IMR-90 (cell line): ENCODE measurements around the gene BEAN1. TPM values are rescaled to one million over a fixed set of nuclear protein-coding genes. Genes with fewer than 3 reads are reported as not detected.

Source experiments
- ATAC-seq: fragments of 200-7000 bp; cut with Tn5 transposase; 2 replicates; pipeline ENCODE4 v1.9.1; 2020; ENCODE audit warnings: low read depth, mild to moderate bottlenecking, moderate library complexity
- BruUV-seq: library from RNA; stranded (reverse); fragments of 400-500 nt; replicated peaks from 2 replicates; lab custom pipeline; 2021; lab: Mats Ljungman, UMichigan
- CTCF ChIA-PET: fragments of 300-600 bp; formaldehyde crosslinking; extraction: SDS; loops from one replicate; lab custom pipeline; 2021; ENCODE audit warnings: antibody characterized with exemption; lab: Yijun Ruan, JAX
- POLR2A ChIA-PET: fragments of 300-600 bp; sonication (Branson Sonifier 250); formaldehyde crosslinking; loops from one replicate; lab custom pipeline; 2022; ENCODE audit warnings: antibody characterized with exemption; ENCODE audit not compliant: unreplicated experiment; lab: Charles Lee
- DNase-seq: peaks from one replicate; pipeline ENCODE4 v3.0.0; 2013
- H2AFZ ChIP-seq: replicated peaks from 2 replicates; pipeline ENCODE3; 2013; ENCODE audit warnings: low read length, mild to moderate bottlenecking; ENCODE audit not compliant: poor library complexity
- H2AK5ac ChIP-seq: 2 replicates; pipeline ENCODE4 v1.6.1; 2013; ENCODE audit warnings: low read depth, low read length, inconsistent platforms
- H2AK9ac ChIP-seq: replicated peaks from 2 replicates; pipeline ENCODE3; 2013; ENCODE audit warnings: mild to moderate bottlenecking, low read depth, low read length, moderate library complexity; ENCODE audit not compliant: poor library complexity
- H2BK120ac ChIP-seq: 2 replicates; pipeline ENCODE4 v1.6.1; 2013; ENCODE audit warnings: low read depth, low read length, inconsistent platforms
- H2BK15ac ChIP-seq: 3 replicates; pipeline ENCODE4 v1.6.1; 2013; ENCODE audit warnings: low read depth, low read length, inconsistent platforms
- H2BK20ac ChIP-seq: 2 replicates; pipeline ENCODE4 v1.6.1; 2013; ENCODE audit warnings: low read depth, mild to moderate bottlenecking, inconsistent platforms, low read length, moderate library complexity
- H2BK5ac ChIP-seq: 2 replicates; pipeline ENCODE4 v1.6.1; 2013; ENCODE audit warnings: mild to moderate bottlenecking, low read depth, low read length, inconsistent platforms; ENCODE audit not compliant: poor library complexity, severe bottlenecking
- H3K14ac ChIP-seq: replicated peaks from 2 replicates; pipeline ENCODE4 v1.6.1; 2013; ENCODE audit warnings: low read depth, low read length, inconsistent platforms
- H3K18ac ChIP-seq: 2 replicates; pipeline ENCODE4 v1.6.1; 2013; ENCODE audit warnings: low read depth, low read length, control low read depth
- H3K23ac ChIP-seq: 2 replicates; pipeline ENCODE4 v1.6.1; 2013; ENCODE audit warnings: low read depth, low read length, inconsistent platforms
- H3K27ac ChIP-seq: 2 replicates; pipeline ENCODE4 v1.5.1; 2013; ENCODE audit warnings: mild to moderate bottlenecking, control low read depth, low read length; ENCODE audit not compliant: insufficient read depth
- H3K27me3 ChIP-seq: 2 replicates; pipeline ENCODE4 v1.6.1; 2013; ENCODE audit warnings: low read length; ENCODE audit not compliant: control insufficient read depth, insufficient read depth
- H3K36me3 ChIP-seq: 2 replicates; pipeline ENCODE4 v1.6.1; 2013; ENCODE audit warnings: low read length, mixed read lengths; ENCODE audit not compliant: control insufficient read depth, insufficient read depth
- H3K4ac ChIP-seq: 2 replicates; pipeline ENCODE4 v1.6.1; 2013; ENCODE audit warnings: low read depth, low read length, inconsistent platforms
- H3K4me1 ChIP-seq: 2 replicates; pipeline ENCODE4 v1.6.1; 2013; ENCODE audit warnings: low read length, mixed read lengths; ENCODE audit not compliant: control insufficient read depth, insufficient read depth
- H3K4me2 ChIP-seq: 2 replicates; pipeline ENCODE4 v1.6.1; 2013; ENCODE audit warnings: low read depth, mild to moderate bottlenecking, control low read depth, low read length, moderate library complexity
- H3K4me3 ChIP-seq: 2 replicates; pipeline ENCODE4 v1.5.1; 2013; ENCODE audit warnings: low read depth, mild to moderate bottlenecking, control low read depth, low read length, moderate library complexity; ENCODE audit not compliant: insufficient read depth
- H3K56ac ChIP-seq: 2 replicates; pipeline ENCODE4 v1.6.1; 2013; ENCODE audit warnings: low read length, inconsistent platforms; ENCODE audit not compliant: insufficient read depth; ENCODE audit errors: extremely low read depth
- H3K79me1 ChIP-seq, 2 experiments: 2 replicates each; pipeline ENCODE4 v1.6.1; 2013; ENCODE audit warnings: low read length in 2 of 2, inconsistent platforms in 1 of 2, low read depth in 1 of 2
- H3K9ac ChIP-seq: 2 replicates; pipeline ENCODE4 v1.6.1; 2013; ENCODE audit warnings: low read depth, low read length, control low read depth
- H3K9me1 ChIP-seq: 2 replicates; pipeline ENCODE4 v1.6.1; 2013; ENCODE audit warnings: low read length, inconsistent platforms; ENCODE audit not compliant: insufficient read depth
- H3K9me3 ChIP-seq: 2 replicates; pipeline ENCODE4 v1.6.1; 2013; ENCODE audit warnings: low read length; ENCODE audit not compliant: control insufficient read depth, insufficient read depth
- H4K20me1 ChIP-seq: 2 replicates; pipeline ENCODE4 v1.6.1; 2013; ENCODE audit warnings: low read length, inconsistent platforms; ENCODE audit not compliant: insufficient read depth
- H4K5ac ChIP-seq: 2 replicates; pipeline ENCODE4 v1.6.1; 2013; ENCODE audit warnings: mild to moderate bottlenecking, low read depth, low read length, control low read depth
- H4K8ac ChIP-seq, 2 experiments: 2 replicates each; pipeline ENCODE4 v1.6.1; 2013; ENCODE audit warnings: low read depth in 2 of 2, low read length in 2 of 2, control low read depth in 1 of 2, inconsistent platforms in 1 of 2
- H4K91ac ChIP-seq: 2 replicates; pipeline ENCODE4 v1.6.1; 2013; ENCODE audit warnings: low read depth, low read length, inconsistent platforms; ENCODE audit not compliant: insufficient read depth
- BHLHE40 ChIP-seq: fragments of 150-350 bp; IDR thresholded peaks from 2 replicates; pipeline ENCODE4 v1.6.1; 2016; ENCODE audit warnings: mild to moderate bottlenecking, low read depth, low read length
- CEBPB ChIP-seq: IDR thresholded peaks from 2 replicates; pipeline ENCODE4 v1.6.1; 2012; ENCODE audit warnings: low read depth, low read length, improper control_type of control experiment
- CHD1 ChIP-seq: IDR thresholded peaks from 2 replicates; pipeline ENCODE4 v1.6.1; 2012; ENCODE audit warnings: low read depth, low read length, improper control_type of control experiment
- CTCF ChIP-seq: conservative IDR thresholded peaks from 2 replicates; pipeline ENCODE4 v1.5.1; 2012; ENCODE audit warnings: mild to moderate bottlenecking, low read depth, low read length, improper control_type of control experiment
- FOS ChIP-seq: fragments of 150-350 bp; IDR thresholded peaks from 2 replicates; pipeline ENCODE4 v1.6.1; 2016; ENCODE audit warnings: low read depth, low read length
- NFE2L2 ChIP-seq: fragments of 150-350 bp; IDR thresholded peaks from 2 replicates; pipeline ENCODE4 v1.6.1; 2016; ENCODE audit warnings: low read depth, mild to moderate bottlenecking, low read length
- POLR2A ChIP-seq: IDR thresholded peaks from 2 replicates; pipeline ENCODE4 v1.6.1; 2012; ENCODE audit warnings: mild to moderate bottlenecking, low read depth, low read length
- RAD21 ChIP-seq: IDR thresholded peaks from 2 replicates; pipeline ENCODE4 v1.6.1; 2012; ENCODE audit warnings: low read length, improper control_type of control experiment
- SMC3 ChIP-seq: fragments of 150-350 bp; IDR thresholded peaks from 2 replicates; pipeline ENCODE4 v1.6.1; 2016; ENCODE audit warnings: low read depth, mild to moderate bottlenecking, antibody characterized with exemption, low read length, moderate library complexity
- USF2 ChIP-seq: fragments of 150-350 bp; IDR thresholded peaks from 2 replicates; pipeline ENCODE4 v1.6.1; 2017; ENCODE audit warnings: mild to moderate bottlenecking, antibody characterized with exemption, low read length, low read depth
- WGBS, 2 experiments: methylation state at CpG; one replicate each; pipeline versions ENCODE4 v1.1.5 to v1.1.7; 2013; ENCODE audit warnings: missing lambda C conversion rate in 2 of 2; ENCODE audit not compliant: insufficient read length in 1 of 2; ENCODE audit errors: extremely low coverage in 2 of 2; 5-methylcytosine and 5-hydroxymethylcytosine counted together
- dilution Hi-C: fragments of 300-500 bp; cut with HindIII; formaldehyde crosslinking; loops from one replicate; pipeline ENCODE4 v1.14.3; 2018; ENCODE audit warnings: low sequenced_read_pairs; ENCODE audit not compliant: unreplicated experiment
- in situ Hi-C: fragments of 300-500 bp; cut with MboI; formaldehyde crosslinking; loops from 3 replicates; pipeline ENCODE4 v1.14.3; 2019; ENCODE audit warnings: low sequenced_read_pairs, inconsistent platforms, mixed read lengths
- intact Hi-C: fragments of 100-400 bp; cut with micrococcal nuclease; formaldehyde crosslinking; loops from 2 replicates; pipeline ENCODE4 v1.10.0; 2022
- polyA plus RNA-seq, 3 experiments: library from polyadenylated mRNA; depleted of rRNA; stranded (reverse); fragments of >200 nt; gene quantifications; 2 replicates each; pipeline ENCODE4 v1.2.3, GENCODE V29; 2012; ENCODE audit warnings: low replicate concordance in 1 of 3
- total RNA-seq: library from RNA; depleted of rRNA; stranded (reverse); fragments of >200 nt; gene quantifications from 2 replicates; pipeline ENCODE4 v1.2.3, GENCODE V29; 2012

The BEAN1 gene
- total and polyA plus RNA-seq, 2 of the 4 experiments (the other 2 are of a cell fraction), result not detected

DNA sequence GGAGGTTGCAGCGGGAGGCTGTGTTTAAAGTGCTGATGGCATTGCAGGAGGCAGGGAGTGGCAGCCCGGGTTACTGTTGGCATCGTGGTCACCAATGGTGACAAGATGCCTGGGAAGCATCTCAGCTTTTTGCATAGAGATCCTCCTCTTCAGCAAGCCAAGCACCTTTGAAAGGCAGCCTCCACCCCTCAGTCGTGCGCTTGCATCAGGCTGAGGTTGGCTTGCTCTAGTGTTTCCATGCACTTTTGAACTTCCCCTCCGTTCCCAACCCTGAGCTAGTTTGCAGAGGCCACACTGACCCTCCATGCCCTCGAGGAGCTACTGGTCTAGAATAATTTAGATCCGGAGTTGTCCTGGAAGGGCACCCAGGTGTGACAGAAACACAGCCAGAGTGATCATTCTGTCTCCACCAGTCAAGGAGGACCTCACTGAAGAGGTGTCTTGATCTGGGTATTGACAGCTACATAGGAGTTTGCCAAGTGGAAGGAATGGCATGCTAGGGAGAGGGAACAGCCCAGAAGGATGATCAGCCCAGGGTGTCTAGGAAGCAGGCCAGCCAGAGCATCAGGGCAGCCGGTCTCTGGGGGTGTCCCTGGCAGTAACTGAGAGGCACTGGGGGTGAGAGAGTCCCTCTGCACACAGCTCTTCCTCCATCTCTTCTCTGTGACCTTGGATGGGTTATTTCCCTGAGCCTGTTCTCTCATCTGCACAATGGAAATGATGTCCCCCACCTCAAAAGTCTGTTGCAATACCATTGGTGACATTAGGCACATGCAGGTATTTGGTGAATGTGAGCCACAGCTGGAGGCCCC is 7.7 kb downstream of the BEAN1 start (continued):
- no peak for TF ChIP-seq USF2

DNA sequence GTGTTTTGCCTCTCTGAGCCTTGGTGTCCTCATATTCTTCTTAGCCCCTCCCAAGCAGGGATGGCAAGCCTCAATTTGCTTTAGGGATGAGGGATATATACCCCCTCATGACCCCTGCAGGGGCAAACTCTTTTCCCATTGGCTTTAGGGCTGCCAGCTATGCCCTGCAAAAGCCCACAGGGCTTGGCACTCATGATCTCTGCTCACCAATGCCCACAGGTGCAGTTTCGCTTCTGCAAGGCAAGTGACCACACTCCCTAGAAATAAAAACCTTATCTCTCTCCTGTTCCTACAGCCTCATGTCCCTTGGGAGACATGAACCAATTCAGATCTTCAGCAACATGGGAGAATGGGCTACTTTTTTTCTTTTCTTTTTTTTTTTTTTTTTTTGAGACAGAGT is 8.8 kb downstream of the BEAN1 start:
- in situ Hi-C loops, result no loop called here

More for the DNA sequence above, 8.8 kb downstream of the BEAN1 start:
- Histone ChIP-seq H3K56ac (no peak overlapping the region), H2BK5ac (no peak overlapping the region), H3K9me3 (no peaks in the 10 kb centered on the region; the same call in 1 of the 2 replicates), H2AFZ (no peak overlapping the region), H3K4ac (no peak overlapping the region), H3K27ac (no peak overlapping the region), H3K79me1 (no peaks in the 10 kb centered on the region), H2AK5ac (no peak overlapping the region), H2BK120ac (no peak overlapping the region), H3K4me1 (no peaks in the 10 kb centered on the region), H4K20me1 (no peaks in the 10 kb centered on the region), H3K9me1 (no peaks in the 10 kb centered on the region), H2BK15ac (no peak overlapping the region), H3K4me3 (no peak overlapping the region), H4K91ac (no peak overlapping the region), H3K4me2 (no peak overlapping the region), H3K14ac (no peak overlapping the region), H3K27me3 (peaks cover 48% of the 10 kb centered on the region), H3K18ac (no peak overlapping the region), H4K5ac (no peak overlapping the region), H3K9ac (no peak overlapping the region), H4K8ac (no peak overlapping the region), H3K36me3 (no peaks in the 10 kb centered on the region), H2AK9ac (peak overlapping the region; percentile 37), H3K23ac (no peak overlapping the region), H2BK20ac (no peak overlapping the region)
- CTCF ChIA-PET, result no interaction called here
- intact Hi-C loops, result no loop called here
- BruUV-seq, result no TSS peak
- ATAC-seq (no peak), DNase-seq (no peak)
- WGBS, 2 experiments, result no CpG with 5 or more reads among the region's 1 CpG
- dilution Hi-C loops, result no loop called here
- TF ChIP-seq FOS (no peak), NFE2L2 (no peak), CHD1 (no peak), CTCF (no peak), POLR2A (no peak), RAD21 (no peak), BHLHE40 (no peak), USF2 (no peak), SMC3 (no peak), CEBPB (no peak)
- POLR2A ChIA-PET, result no interaction called here
